Measurements from ENCODE around the gene BTRC.
"Not testable (repeated sequence)": the region's sequence is repeated elsewhere in the genome, so short reads cannot be mapped to it uniquely, and the experiment has no call there.

Gene BTRC

DNA sequence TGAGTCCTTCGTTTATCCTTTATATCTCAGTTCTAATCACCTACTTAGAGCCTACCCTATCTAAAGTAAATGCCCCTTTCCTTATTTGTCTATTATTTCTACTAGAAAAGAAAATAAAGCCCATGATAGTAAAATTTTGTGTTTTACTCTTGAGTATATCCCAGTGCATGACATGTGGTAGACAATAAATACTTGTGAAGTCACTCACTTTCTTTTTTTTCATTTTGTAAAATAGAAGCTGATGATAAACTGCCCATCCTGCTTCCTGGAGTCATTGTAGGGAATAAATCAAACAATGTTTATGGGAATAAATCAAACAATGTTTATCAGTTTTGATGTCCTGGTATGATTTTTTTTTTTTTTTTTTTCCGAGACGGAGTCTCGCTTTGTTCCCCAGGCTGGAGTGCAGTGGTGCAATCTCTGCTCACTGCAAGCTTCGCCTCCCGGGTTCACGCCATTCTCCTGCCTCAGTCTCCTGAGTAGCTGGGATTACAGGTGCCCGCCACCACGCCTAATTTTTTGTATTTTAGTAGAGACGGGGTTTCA lies 36.1 kb downstream of the BTRC start:
- H3K4me3 Mint-ChIP-seq, result no peak overlapping the region
- peaks cover 3% of the 10 kb centered on the region for H3K36me3 Mint-ChIP-seq
- no peaks in the 10 kb centered on the region for H3K9me3 Mint-ChIP-seq (ENCODE audit: low read depth)
- H3K27ac Mint-ChIP-seq, result no peak overlapping the region
- no peaks in the 10 kb centered on the region for H3K27me3 Mint-ChIP-seq
- peaks cover 2% of the 10 kb centered on the region for H3K4me1 Mint-ChIP-seq (ENCODE audit: low read depth)

DNA sequence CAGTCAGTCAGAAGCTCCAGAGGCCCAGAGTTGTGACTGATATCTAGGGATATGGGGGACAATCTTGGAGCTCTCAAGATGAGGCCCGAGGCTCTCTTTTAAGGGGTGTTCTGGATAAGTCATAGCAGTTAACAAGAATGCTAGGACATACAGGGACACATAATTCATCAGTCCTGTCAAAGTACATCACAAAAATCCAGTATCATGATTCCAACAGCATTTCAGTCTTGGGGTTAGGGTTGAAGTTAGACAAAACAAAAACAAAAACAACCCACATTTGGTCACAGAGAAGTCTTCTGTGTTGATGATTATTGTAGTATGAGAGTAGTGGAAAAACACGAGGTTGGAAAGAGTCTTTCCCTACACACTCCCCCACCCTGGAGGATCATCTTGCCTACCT lies 39.4 kb downstream of the BTRC start:
- Mint-ChIP-seq H3K4me1 (ENCODE audit: low read depth) (peaks cover 18% of the 10 kb centered on the region), H3K27ac (no peak overlapping the region), H3K27me3 (no peaks in the 10 kb centered on the region), H3K4me3 (no peak overlapping the region), H3K9me3 (ENCODE audit: low read depth) (no peaks in the 10 kb centered on the region), H3K36me3 (peaks cover 3% of the 10 kb centered on the region)

DNA sequence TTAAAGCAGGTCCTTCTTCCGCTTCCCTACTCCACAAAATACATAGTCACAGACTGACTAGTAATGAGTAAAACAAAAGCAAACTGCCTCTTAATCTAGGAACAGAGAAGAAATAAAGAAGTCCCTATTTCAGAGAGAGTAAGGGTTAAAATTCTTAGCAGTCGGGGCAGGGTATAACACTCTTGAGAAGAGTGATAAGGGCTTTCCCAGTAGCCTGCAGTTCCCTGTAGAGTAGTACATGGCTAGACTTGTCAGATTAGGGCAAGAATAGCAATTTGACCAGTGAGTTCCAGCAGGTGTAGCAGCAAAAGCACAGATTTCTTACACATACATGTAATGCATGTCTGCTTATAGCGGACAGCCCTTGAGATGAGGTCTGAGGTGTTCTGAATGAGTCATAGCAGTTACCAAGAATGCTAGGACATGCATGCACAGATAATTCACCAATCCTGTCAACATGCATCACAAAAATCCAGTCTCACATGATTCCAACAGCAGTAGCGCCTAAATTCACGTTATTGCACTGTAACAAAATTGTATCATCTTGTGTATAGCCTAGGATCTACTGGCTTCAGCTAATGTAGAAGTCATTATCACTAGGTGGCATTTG lies 40.7 kb downstream of the BTRC start:
- H3K4me3 Mint-ChIP-seq, result no peak overlapping the region
- no peaks in the 10 kb centered on the region for H3K27me3 Mint-ChIP-seq
- peaks cover 22% of the 10 kb centered on the region for H3K4me1 Mint-ChIP-seq (ENCODE audit: low read depth)
- H3K9me3 Mint-ChIP-seq (ENCODE audit: low read depth), result no peaks in the 10 kb centered on the region
- no peaks in the 10 kb centered on the region for H3K36me3 Mint-ChIP-seq
- no peak overlapping the region for H3K27ac Mint-ChIP-seq

DNA sequence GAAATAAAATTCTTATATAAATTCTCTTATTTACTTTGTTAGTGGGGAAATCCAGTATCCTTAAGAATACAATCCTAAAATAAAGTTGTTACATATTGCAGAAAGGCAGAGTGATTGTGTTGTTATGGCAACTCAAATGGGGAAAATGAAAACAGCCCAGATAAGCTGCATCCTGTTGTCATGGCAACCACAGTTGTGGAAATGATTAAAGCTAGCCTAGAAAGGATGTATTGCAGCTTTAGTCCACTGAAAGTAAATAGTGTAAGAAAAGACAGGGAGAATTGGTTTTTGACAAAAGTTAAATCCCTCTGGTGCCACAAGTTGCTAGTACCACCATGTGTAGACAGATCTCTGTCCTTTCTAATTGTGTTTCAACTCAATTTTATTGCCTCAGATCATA lies 43.2 kb downstream of the BTRC start:
- H3K27me3 Mint-ChIP-seq, result no peaks in the 10 kb centered on the region
- peaks cover 32% of the 10 kb centered on the region for H3K4me1 Mint-ChIP-seq (ENCODE audit: low read depth)
- peaks cover 2% of the 10 kb centered on the region for H3K36me3 Mint-ChIP-seq
- no peak overlapping the region for H3K4me3 Mint-ChIP-seq
- no peak overlapping the region for H3K27ac Mint-ChIP-seq
- no peaks in the 10 kb centered on the region for H3K9me3 Mint-ChIP-seq (ENCODE audit: low read depth)

DNA sequence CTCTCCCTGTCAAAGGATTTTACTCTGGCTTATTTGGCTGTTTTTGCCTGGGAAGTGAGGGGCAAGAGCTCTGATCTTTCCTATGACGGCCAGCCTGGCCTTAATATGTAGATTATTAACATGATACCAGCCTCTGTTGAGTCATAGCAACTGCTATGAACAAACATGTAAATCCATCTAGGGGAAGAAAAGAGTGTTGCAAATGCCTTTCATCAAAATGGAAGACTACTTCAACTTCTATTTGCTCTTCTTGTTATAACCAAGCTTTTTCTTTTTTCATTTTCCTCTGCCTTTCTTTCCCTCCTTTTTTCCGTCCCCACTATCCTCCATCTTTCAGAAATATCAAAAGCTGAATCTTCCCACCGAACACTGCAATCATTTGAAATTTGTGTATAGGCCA lies 46.6 kb downstream of the BTRC start:
- Mint-ChIP-seq H3K36me3 (peaks cover 4% of the 10 kb centered on the region), H3K4me1 (ENCODE audit: low read depth) (peaks cover 36% of the 10 kb centered on the region), H3K27ac (no peak overlapping the region), H3K4me3 (no peak overlapping the region), H3K27me3 (no peaks in the 10 kb centered on the region), H3K9me3 (ENCODE audit: low read depth) (no peaks in the 10 kb centered on the region)

DNA sequence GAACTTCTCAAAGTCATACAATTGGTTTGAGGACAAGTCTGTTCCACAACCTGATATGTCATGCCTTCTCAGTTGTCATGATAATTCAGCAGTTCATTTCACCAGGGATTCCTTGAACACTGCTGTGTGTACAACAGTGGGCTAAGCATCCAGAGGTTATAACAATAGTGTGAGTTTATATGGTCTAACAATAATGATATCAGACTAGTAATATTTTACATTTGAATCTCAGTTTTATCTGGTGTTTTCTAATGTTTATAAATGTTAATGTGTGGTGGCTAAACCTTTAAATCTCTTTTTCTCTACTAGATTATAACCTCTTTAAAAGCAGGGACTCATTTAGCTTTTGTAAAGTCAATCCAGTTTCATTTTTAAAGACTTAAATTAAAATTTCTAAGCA lies 48.7 kb downstream of the BTRC start:
- Mint-ChIP-seq H3K36me3 (peaks cover 4% of the 10 kb centered on the region), H3K4me1 (ENCODE audit: low read depth) (peaks cover 24% of the 10 kb centered on the region), H3K27ac (no peak overlapping the region), H3K27me3 (no peaks in the 10 kb centered on the region), H3K9me3 (ENCODE audit: low read depth) (no peaks in the 10 kb centered on the region), H3K4me3 (no peak overlapping the region)

DNA sequence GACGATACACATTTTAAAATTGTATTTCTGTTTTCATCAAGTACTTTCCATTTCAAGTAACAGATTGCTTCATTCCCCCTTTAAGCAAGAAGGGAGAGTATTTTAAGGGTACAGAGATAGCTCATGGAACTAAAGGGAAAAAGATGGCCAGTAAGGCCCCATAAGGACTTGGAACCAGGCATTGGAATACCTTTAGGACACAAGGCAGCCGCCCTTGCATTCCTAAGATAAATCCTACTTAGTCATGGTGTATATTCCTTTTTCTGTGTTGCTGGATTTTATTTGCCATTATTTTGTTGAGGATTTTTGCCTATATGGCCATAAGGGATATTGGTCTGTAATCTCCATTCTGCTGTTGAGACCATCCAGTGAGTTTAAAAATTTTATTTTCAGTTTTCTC lies 49.2 kb downstream of the BTRC start:
- peaks cover 21% of the 10 kb centered on the region for H3K4me1 Mint-ChIP-seq (ENCODE audit: low read depth)
- H3K27me3 Mint-ChIP-seq, result no peaks in the 10 kb centered on the region
- no peaks in the 10 kb centered on the region for H3K9me3 Mint-ChIP-seq (ENCODE audit: low read depth)
- no peak overlapping the region for H3K27ac Mint-ChIP-seq
- H3K36me3 Mint-ChIP-seq, result peaks cover 4% of the 10 kb centered on the region
- H3K4me3 Mint-ChIP-seq, result no peak overlapping the region

DNA sequence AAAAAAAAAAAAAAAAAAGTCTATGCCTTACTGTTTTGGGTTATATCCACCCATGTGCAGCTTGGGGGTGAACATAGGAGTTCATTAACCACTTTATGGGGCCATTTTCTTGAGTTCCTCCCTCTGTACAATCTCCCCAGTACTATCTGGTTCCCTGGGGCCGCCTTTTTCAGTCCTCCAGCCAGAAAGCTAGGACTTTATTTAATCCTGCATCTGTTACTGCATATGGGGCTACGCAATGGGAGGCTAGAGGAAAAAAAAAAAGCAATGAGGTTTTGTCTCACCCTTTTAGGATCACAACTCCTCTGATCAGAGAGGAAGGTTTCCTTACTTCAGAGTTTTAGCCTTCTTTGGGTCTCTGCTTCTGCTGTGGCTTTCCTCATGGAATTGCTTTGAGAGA lies 51.0 kb downstream of the BTRC start:
- no peaks in the 10 kb centered on the region for H3K27me3 Mint-ChIP-seq
- peaks cover 17% of the 10 kb centered on the region for H3K4me1 Mint-ChIP-seq (ENCODE audit: low read depth)
- H3K36me3 Mint-ChIP-seq, result peaks cover 14% of the 10 kb centered on the region
- peaks cover 3% of the 10 kb centered on the region for H3K9me3 Mint-ChIP-seq (ENCODE audit: low read depth)
- no peak overlapping the region for H3K27ac Mint-ChIP-seq
- no peak overlapping the region for H3K4me3 Mint-ChIP-seq

DNA sequence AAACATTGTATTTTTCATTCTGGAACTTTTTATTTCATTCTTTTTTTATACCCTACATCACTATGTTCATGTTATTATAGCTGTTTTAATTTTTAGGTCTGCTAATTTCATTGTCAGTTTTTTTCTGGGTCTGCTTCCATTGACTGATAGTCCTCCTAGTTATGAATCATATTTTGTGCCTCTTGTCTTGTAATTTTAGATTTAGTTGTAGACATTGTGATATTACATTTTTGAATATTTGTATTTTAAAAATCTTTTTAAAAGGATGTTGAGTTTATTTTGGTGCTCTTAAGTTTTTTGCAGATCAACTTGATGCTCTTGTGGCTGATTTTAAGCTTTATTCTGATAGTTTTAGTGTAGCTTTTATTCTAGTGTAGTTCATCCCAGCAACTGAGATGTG lies 57.6 kb downstream of the BTRC start:
- peaks cover 28% of the 10 kb centered on the region for H3K36me3 Mint-ChIP-seq

DNA sequence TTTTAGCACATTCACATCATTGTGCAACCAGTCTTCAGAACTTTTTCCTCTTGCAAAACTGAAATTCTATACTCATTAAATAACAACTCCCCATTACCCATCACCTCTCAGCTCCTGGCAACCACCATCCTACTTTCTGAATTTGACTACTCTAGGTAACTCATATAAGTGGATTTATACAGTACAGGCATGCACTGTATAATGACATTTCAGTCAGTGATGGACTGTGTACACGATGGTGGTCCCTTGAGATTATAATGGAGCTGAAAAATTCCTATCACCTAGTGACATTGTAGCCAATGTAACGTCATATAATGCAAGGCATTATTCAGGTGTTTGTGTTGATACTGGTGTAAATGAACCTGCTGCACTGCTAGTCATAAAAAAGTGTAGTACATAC lies 60.1 kb downstream of the BTRC start:
- Mint-ChIP-seq H3K9me3 (ENCODE audit: low read depth) (peaks cover 7% of the 10 kb centered on the region), H3K36me3 (peaks cover 27% of the 10 kb centered on the region), H3K4me1 (ENCODE audit: low read depth) (peaks cover 12% of the 10 kb centered on the region), H3K27me3 (no peaks in the 10 kb centered on the region), H3K4me3 (no peak overlapping the region), H3K27ac (no peak overlapping the region)

More for the DNA sequence above, 57.6 kb downstream of the BTRC start:
- Mint-ChIP-seq H3K4me3 (no peak overlapping the region), H3K27ac (no peak overlapping the region), H3K27me3 (no peaks in the 10 kb centered on the region), H3K4me1 (ENCODE audit: low read depth) (peaks cover 10% of the 10 kb centered on the region), H3K9me3 (ENCODE audit: low read depth) (peaks cover 7% of the 10 kb centered on the region)

DNA sequence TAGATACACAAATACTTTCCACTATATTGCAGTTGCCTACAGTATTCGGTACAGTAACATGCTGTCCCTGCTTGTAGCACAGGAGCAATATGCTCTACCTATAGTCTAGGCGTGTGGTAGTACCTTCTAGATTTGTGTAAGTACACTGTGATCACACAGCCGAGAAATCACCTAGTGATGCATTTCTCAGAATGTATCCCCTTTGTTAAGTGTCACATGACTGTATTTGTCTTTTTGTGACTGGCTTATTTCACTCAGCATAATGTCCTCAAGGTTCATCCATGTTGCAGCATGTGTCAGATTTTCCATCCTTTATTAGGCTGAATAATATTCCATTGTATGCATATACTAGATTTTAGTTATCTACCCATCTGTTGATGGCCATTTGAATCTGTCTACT lies 61.9 kb downstream of the BTRC start:
- peaks cover 13% of the 10 kb centered on the region for H3K4me1 Mint-ChIP-seq (ENCODE audit: low read depth)
- H3K27me3 Mint-ChIP-seq, result no peaks in the 10 kb centered on the region
- peaks cover 17% of the 10 kb centered on the region for H3K36me3 Mint-ChIP-seq
- no peak overlapping the region for H3K4me3 Mint-ChIP-seq
- no peak overlapping the region for H3K27ac Mint-ChIP-seq
- H3K9me3 Mint-ChIP-seq (ENCODE audit: low read depth), result peaks cover 4% of the 10 kb centered on the region

DNA sequence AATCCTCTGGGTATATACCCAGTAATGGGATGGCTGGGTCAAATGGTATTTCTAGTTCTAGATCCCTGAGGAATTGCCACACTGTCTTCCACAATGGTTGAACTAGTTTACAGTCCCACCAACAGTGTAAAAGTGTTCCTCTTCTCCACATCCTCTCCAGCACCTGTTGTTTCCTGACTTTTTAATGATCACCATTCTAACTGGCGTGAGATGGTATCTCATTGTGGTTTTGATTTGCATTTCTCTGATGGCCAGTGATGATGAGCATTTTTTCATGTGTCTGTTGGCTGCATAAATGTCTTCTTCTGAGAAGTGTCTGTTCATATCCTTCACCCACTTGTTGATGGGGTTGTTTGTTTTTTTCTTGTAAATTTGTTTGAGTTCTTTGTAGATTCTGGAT lies 68.0 kb downstream of the BTRC start:
- H3K4me3 Mint-ChIP-seq, H3K27ac Mint-ChIP-seq: not testable (repeated sequence)

DNA sequence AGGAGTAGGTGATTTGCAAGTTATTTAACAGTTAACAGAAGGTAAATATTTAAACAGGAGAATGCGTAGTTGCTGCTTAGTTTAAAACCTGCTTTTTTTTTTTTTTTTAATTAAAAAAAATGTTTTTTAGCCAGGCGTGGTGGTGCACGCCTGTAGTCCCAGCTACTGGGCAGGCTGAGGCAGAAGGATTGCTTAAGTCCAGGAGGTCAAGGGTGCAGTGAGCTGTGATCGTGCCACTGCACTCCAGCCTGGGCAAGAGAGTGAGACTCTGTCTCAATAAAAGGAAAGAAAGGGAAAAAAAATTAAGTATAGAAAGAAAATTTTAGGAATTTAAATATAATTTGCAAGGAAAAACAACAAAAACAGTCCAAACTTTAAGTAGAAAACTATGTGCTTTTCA lies 71.6 kb downstream of the BTRC start:
- Mint-ChIP-seq H3K36me3 (peaks cover 10% of the 10 kb centered on the region), H3K4me3 (no peak overlapping the region), H3K9me3 (ENCODE audit: low read depth) (no peaks in the 10 kb centered on the region), H3K4me1 (ENCODE audit: low read depth) (peaks cover 12% of the 10 kb centered on the region), H3K27ac (no peak overlapping the region), H3K27me3 (no peaks in the 10 kb centered on the region)

More for the DNA sequence above, 68.0 kb downstream of the BTRC start:
- H3K9me3 Mint-ChIP-seq (ENCODE audit: low read depth); H3K36me3 Mint-ChIP-seq; H3K27me3 Mint-ChIP-seq: not testable (repeated sequence)
- peaks cover 13% of the 10 kb centered on the region for H3K4me1 Mint-ChIP-seq (ENCODE audit: low read depth)

DNA sequence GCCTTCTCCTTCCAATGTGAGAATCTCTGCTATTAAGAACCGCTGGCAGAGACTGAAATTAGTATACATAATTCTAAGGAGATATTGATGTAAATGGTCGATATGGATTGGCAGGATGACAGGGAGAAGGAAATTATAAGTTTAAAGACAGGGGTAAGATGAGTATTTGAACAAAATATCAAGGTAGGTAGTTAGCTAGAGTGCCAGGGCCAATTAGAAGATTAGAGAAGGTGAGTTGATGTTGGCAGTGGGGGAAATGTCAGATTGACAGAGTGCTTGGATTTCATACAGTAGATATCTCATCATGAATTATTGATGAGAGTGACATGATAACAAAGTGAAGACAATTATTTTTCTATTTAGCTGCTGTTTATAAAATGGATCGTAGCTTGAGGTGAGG lies 74.1 kb downstream of the BTRC start:
- Mint-ChIP-seq H3K4me1 (ENCODE audit: low read depth) (peaks cover 6% of the 10 kb centered on the region), H3K27me3 (no peaks in the 10 kb centered on the region), H3K4me3 (no peak overlapping the region), H3K27ac (no peak overlapping the region), H3K36me3 (peaks cover 6% of the 10 kb centered on the region), H3K9me3 (ENCODE audit: low read depth) (no peaks in the 10 kb centered on the region)

DNA sequence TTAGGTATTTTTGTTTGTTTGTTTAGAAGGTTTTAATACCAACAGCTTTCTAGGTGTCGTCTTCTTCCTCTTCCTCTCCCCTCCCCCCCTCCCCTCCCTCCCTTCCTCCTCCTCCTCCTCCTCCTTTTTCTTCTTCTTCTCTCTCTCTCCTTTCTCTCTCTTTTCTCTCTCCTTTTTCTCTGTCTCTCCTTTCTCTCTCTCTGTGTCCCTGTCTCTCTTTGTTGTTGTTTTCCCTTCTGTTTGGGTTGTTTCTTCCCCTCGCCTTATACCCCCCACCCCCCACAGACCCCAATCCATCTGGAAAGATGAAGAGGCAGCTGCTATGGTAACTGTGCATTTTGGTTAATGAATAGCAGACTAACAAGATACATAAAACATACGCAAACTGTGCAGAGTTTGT lies 75.5 kb downstream of the BTRC start:
- Mint-ChIP-seq H3K4me1 (ENCODE audit: low read depth) (peaks cover 3% of the 10 kb centered on the region), H3K36me3 (peaks cover 6% of the 10 kb centered on the region), H3K27me3 (no peaks in the 10 kb centered on the region), H3K9me3 (ENCODE audit: low read depth) (no peaks in the 10 kb centered on the region), H3K27ac (no peak overlapping the region), H3K4me3 (no peak overlapping the region)

DNA sequence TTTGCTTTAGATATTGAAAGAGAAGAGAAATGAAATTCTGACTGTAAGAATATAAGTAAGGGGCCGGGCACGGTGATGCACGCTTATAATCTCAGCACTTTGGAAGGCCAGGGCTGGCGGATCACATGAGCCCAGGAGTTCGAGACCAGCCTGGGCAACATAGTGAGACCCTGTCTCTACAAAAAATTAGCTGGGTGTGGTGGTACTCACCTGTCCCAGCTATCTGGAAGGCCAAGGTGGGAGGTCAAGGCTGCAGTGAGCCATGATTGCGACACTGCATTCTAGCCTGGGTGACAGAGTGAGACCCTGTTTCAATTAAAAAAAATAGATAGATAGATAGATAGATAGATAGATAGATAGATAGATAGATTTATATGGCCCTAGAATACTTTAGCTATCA lies 82.3 kb downstream of the BTRC start:
- H3K36me3 Mint-ChIP-seq, result no peaks in the 10 kb centered on the region
- no peaks in the 10 kb centered on the region for H3K27me3 Mint-ChIP-seq
- no peak overlapping the region for H3K27ac Mint-ChIP-seq

More for the DNA sequence above, 82.3 kb downstream of the BTRC start:
- Mint-ChIP-seq H3K9me3 (ENCODE audit: low read depth) (no peaks in the 10 kb centered on the region), H3K4me3 (no peak overlapping the region), H3K4me1 (ENCODE audit: low read depth) (no peaks in the 10 kb centered on the region)

All from activated naive CD8-positive, alpha-beta T cell (primary cell).